Right forelimb (tissue), 1 donor: ENCODE measurements around the gene CEP72.

ENCODE experiments used
- DNase-seq: peaks from one replicate; pipeline ENCODE4 v3.0.0-alpha.2; 2018

Gene CEP72

GRCh38 chr5:640461-641330 lies 28.6 kb downstream of the CEP72 start:
- no peak for DNase-seq

DNA sequence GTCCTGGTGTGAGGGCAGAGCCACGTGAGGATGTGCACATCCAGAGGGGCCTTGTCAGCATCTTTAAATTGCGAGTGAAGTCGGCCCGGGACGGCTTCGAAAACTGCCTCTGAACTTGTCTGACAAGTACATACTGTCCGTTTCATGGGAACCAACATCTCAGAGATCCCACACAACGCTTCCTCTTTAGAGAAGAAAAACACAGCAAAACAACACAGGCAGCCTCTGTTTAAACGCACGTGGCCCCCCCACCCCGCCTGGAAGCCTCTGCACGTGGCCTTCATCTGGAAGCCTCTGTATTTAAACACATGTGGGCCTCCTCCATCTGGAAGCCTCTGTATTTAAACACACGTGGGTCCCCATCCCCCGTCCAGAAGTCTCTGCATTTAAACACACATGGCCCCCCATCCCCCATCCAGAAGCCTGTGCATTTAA lies 29.2 kb downstream of the CEP72 start:
- DNase-seq: no peak

- no peak for DNase-seq
Measured at GRCh38 chr5:642481-642880, 30.3 kb downstream of the CEP72 start.

DNA sequence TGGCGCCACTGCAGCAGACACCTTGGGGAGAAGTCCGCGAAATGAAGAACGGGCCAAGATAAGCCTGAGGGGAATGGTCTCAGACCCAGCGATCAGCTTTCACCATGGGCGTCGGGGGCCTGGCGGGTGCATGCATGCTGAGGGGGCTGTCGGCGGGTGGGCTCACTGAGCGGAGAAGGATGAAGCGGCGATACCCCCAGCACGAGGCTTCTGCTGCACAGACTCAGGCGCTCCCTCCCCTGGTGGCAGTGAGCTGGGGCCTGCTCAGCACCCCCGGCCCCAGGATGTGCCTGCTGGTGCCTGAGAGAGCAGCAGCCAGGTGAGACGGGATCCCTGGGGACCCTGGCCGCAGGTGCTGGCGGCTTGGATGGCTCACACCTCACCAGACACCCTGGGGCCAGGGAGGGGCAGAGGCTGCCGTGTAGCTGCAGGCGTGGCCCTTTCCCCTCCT lies 31.2 kb downstream of the CEP72 start:
- no peak for DNase-seq

DNA sequence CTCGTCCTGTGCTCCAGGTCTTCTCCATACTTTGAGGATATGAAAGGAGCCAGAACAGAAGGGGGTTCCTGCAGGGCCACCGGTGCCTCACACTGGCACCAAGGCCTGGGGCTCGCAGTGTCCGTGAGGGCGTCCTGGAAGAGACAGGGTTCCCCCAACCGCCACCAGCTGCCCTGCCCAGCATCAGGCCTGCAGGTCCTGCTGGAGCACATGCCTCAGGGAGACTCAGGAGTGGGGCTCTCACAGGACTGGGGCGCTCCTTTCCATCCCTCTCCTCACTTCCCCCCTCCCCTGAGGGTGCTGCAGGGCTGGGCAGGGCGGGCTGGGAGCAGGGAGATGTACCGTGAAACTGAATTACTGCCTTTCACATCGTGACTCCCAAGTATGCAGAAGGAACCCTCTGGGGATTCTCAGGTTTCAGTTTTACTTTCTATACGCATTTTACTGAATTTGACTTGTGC lies 31.7 kb downstream of the CEP72 start:
- DNase-seq: no peak

GRCh38 chr5:644509-644908 lies 32.4 kb downstream of the CEP72 start:
- no peak for DNase-seq

DNA sequence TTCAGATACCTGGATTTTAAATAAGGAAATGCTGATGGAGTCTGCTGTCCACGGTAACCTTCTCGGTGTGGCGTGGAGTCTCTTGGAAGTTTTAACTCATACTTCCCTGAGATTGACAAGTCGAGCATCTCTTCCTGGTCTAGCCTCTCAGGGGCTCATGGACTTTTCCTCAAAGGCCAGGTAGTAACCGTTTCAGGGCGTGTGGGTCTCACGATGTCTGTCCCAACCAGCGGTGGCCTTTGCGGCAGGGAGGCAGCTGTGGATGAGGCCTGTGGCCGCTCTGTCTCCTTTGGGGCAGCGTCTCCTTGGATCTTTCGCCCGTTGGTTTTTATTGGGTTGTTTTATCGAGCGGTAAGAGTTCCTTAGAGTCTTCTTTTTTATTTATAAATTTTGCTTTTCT lies 32.8 kb downstream of the CEP72 start:
- no peak for DNase-seq

GRCh38 chr5:645421-645820 lies 33.3 kb downstream of the CEP72 start:
- no peak for DNase-seq

GRCh38 chr5:646396-647201 lies 34.5 kb downstream of the CEP72 start:
- no peak for DNase-seq

DNA sequence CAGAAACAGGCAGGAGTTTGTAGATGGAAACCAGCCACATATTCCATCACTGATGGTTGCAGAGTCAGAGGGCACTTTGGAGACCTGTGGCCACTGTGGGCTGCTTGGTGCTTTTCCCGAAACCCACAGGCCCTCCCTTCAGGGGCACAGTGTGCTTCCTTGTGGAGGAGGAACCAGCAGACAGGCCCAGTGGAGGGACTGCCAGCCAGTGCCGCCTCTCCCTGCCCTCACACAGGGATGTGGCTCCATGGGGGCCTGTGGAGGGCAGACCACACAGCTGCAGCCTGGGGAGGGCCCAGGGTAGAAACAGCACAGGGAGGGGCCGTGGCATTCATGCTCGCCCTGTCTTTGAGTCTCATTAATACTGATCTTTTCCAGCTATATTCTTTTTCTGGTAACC lies 35.2 kb downstream of the CEP72 start:
- DNase-seq: no peak

GRCh38 chr5:647727-648126 lies 35.6 kb downstream of the CEP72 start:
- no peak for DNase-seq

- no peak for DNase-seq
Measured at GRCh38 chr5:651296-652022, 39.3 kb downstream of the CEP72 start.

DNA sequence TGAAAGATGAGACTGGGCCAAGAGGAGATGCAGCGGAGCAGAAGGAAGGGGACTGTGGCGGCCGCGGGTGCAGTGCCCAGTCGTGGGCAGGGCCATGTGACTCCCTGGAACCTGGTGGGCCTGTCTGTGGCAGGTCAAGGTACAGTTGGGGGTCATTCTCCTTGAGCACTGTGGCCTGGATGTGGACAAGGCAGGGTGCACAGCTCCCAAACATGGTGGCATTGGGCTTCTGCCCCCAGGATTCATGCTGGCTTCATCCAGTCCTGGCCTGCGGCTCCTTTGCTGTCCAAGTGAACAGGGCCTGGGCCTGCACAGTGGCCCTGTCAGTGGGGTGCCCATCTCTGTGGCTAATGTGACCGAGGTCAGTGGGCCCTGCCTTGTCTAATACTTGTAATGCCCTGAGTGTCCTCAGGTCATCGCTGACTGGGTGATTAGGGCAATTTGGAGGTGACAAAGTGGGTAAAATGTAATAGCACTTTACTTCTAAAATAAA lies 39.9 kb downstream of the CEP72 start:
- DNase-seq: no peak

DNA sequence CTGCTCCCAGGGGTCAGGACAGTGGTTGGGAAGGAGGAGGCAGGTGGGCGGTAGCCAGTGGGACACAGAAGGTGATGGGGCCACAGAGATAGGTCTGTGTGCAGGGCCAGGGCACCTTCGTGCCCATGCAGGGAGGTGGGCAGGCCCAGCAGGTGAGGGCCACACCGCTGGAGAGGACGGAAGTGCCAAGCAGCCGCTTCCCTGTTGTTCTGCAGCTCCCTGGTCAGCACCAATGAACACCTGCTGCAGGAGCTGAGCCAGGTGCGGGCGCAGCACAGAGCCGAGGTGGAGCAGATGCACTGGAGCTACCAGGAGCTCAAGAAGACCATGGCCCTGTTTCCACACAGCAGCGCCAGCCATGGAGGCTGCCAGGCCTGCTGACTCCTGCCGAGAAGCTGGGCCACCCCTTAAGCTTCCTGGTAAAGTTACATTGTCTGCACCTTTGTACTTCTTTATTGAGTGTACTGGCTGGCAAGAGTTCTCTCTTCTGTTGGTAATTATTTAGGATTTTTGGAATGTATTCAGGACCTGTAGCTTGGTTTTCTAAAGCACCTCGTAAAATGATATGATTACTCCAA lies 40.7 kb downstream of the CEP72 start:
- no peak for DNase-seq

DNA sequence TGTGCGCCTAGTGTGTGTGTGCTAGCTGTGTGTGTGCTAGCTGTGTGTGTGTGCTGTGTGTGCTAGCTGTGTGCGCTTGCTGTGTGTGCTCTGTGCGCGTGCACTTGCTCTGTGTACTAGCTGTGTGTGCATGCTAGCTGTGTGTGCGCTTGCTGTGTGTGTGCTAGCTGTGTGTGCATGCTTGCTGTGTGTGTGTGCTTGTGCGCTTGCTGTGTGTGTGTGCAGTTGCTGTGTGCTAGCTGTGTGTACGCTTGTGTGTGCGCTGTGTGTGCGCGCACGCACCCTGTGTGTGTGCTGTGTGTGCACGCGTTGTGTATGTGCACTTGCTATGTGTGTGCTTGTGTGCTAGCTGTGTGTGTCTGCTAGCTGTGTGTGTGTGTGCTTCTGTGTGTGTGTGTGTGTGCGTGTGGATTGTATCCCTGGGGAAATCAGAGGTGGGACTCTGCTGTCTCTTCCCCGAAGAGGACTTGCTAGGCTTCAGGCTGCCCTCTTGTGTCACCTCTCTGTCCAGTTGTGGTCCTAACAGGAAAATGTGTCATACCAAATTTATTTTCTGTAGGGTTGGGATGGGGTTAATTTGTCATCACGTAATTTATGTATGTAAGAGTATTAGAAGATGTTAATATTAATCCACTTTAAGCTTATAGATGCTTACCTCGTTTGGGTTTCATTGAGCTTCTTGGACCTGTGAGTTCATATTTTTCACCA lies 42.1 kb downstream of the CEP72 start:
- no peak for DNase-seq

- no peak for DNase-seq
Measured at GRCh38 chr5:655406-655805, 43.3 kb downstream of the CEP72 start.

GRCh38 chr5:657570-657969 lies 45.4 kb downstream of the CEP72 start:
- no peak for DNase-seq

GRCh38 chr5:658103-658502 lies 46.0 kb downstream of the CEP72 start:
- no peak for DNase-seq

- DNase-seq: no peak
Measured at GRCh38 chr5:659496-660263, 47.5 kb downstream of the CEP72 start.

GRCh38 chr5:660491-661030 lies 48.4 kb downstream of the CEP72 start:
- no peak for DNase-seq
